ENCODE measurements around the gene DDB1. TPM values are rescaled to one million over a fixed set of nuclear protein-coding genes. Genes with fewer than 3 reads are reported as not detected.

DDB1 gene
- polyA plus RNA-seq, 5 donors = 164 to 194 (median 176) TPM

- no peak for DNase-seq
These were observed 34.2 kb downstream of the DDB1 start for GRCh38 chr11:61298663-61299244.

DNA sequence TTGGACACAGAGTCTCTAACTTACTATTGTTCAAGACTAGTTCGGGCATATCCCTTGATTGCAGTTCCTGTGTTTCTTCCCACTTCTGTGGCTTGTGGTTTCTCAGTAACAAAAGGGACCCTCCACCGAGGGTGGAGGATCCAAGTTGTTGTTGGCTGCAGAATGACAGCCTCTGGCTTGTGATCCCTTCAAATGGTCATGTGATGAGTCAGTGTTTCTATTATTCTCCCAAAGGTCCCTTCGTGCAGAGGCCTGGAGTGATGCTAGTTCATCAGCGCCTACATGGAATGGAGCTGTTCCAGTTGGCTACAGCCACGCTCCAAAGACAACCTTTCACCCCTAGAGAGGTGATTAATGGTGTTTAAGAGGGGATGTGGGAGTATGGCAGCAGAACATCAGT, 35.2 kb downstream of the DDB1 start:
- DNase-seq = no peak

- DNase-seq = no peak
These were observed 35.6 kb downstream of the DDB1 start for GRCh38 chr11:61297341-61297740.

- no peak for DNase-seq
These were observed 37.3 kb downstream of the DDB1 start for GRCh38 chr11:61295596-61295926.

GRCh38 chr11:61294717-61295595, 37.9 kb downstream of the DDB1 start, which contains the start of gene VWCE:
Gene VWCE (minus strand): TSS chr11:61295316. CDS start chr11:61295037, 279 bp downstream.
- peak; percentile 52 to 56 for DNase-seq

DNA sequence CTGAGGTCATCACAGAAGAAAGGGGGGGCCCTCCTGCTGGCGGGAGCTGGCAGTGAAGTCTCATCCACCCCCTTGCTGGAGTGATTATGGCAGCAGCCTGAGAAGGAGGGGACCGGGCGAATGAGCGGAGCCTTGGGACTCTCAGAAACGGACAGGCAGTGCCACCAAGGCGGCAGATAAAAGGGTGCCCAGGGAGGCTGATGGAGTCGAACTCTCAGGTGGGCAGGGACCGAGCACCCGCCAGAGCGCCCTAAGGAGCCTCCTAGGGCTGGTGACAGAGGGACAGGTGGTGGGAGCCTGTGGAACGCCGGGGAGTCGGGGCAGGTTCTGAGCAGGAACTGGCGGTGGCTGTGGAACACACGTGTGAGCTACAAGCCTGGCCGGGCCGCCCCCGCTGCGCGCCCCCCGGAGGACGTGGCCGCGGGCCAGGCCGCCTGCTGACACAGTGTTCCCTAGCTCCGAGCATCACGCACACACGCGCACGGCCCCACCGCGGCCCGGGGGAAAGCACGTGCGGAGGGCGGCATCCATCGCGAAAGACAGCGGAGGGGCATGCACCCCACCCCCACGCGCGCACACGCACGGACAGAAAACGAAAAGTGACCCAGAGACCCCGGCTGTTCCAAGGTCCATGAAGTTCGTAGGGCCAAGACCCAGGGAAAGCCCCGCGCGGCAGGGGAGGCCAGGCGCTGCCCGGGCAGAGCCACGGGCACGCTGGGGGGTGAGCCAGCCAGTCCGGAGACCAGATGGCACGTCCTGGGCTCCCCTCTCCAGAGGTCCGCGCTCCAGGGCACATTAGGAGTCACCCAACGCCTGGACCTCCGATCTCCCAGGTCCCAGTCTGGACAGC, 38.8 kb downstream of the DDB1 start:
- peak; percentile 54 to 56 for DNase-seq

DNA sequence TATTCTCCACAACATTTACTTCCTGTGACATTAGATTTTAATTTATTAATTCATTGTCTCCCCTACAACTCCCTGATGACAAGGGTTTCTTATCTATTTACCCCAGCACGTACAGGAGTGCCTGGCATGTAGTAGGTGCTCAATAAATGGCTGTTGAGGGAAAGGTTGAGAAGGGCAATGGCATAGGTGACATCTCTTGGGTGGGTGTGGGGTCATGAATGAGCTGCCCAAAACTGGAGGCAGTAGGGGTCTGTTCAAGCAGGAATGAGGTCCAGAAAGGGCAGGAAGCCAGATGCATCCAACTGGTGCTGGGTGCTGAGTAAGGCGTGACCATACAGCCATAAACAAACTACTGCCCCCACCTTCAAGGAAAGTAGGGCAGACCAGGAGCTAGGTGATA, 40.5 kb downstream of the DDB1 start:
- no peak for DNase-seq

GRCh38 chr11:61290905-61291690, 41.8 kb downstream of the DDB1 start:
- no peak for DNase-seq

GRCh38 chr11:61287338-61287977, 45.4 kb downstream of the DDB1 start:
- DNase-seq = no peak

DNA sequence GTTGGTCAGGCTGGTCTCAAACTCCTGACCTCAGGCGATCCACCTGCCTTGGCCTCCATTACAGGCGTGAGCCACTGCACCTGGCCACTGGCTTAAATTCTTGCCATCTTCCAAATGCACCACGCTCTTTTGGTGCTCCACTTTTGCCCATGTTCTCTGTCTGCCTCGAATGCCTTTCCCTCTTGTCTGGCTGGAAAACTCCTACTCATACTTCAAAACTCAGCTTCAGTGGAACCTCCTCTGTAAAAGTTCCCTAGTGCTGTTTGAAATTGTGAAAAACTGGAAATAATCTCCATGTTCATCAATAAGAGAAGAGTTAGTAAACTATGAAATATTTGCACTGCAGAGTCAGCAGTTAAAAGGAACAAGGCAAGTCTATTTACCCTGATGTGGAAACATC, 49.3 kb downstream of the DDB1 start:
- DNase-seq = no peak

DNA sequence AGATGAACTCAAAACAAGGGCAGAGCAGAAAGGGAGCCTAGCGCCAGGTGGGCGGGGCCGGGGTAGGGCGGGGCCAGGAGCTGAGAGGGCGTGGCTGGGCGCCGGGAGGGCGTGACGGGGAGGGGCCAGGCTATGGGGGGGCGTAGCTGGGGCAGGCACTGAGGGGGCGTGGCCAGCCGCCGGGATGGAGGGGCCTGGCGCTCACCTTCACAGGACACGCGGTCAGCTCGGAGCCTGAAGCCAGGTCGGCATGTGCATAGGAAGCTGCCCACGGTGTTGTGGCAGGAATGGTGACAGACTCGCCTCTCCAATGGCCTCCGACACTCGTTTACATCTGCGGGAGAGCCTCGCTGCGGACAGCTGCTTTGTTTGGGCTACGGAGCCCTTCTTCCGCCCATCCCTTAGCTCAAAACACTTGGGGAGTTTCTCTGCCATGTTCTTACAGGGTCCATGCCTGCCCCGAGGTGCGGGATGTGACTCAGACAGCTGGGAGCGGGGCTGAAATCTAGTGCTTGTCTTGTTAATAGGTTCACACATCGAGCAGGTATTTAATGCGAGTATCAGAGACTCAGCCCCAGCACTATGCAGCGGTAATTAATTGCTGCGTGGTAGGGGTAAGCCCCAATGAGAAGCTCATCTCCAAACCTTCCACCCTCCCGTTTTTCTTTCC, 51.2 kb downstream of the DDB1 start:
- DNase-seq = no peak

DNA sequence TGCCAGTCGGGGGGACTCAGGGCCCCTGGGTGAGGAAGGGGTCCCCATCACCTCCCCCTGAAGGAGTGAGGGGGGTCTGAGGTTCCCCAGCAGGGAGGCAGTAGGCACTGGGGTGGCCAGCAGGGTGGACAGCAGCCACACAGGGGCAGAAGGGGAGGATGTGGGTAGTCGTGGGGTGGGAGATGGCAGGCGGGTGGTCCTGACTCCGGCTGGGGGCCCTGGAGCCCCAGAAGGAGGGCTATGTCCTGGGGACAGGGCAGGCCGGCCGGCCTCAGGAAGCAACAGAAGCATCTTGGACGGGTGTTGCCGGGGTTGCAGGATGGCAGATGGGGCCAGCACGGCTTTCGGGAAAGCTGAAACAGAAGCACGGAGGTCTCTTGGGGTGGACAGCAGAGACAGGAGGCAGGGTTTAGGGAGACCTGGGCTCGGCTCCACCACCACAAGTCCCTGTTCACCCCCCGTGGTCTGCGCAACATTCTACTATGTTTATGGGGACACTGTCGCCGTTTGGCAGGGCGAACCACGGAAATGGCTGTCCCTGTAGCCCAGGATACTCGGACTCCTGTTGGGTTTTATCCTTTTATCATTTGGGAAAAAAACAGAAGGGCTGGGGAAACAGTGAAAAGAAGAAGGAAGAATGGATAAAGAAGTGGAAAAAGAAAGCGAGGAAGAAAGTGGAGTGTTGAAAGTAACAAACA, 51.9 kb downstream of the DDB1 start:
- DNase-seq = no peak

GRCh38 chr11:61279934-61280659, 52.8 kb downstream of the DDB1 start:
- DNase-seq = no peak

DNA sequence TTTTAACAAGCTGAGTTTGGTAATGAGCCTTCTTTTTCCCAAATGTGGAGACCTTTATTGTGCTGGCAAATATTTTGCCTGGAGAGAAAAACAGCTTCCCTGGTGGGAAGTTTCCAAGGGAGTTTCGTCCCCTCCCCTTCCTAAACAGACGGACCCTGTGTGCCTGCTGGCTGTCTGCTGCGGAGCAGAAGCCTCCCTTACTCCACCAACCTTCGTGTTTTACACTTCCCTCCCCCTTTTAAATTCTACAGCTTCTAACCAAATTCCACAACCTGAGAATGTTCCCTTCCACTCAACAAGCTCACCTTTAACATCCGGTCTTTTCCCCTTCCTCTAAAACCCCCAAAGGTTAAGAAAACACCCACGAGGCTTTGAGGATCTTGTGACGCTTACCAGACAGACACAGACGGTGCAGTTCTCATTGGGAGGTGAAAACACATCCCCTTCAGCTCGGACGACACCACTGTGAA, 54.9 kb downstream of the DDB1 start:
- no peak for DNase-seq

GRCh38 chr11:61277186-61278000, 55.5 kb downstream of the DDB1 start:
- no peak for DNase-seq

DNA sequence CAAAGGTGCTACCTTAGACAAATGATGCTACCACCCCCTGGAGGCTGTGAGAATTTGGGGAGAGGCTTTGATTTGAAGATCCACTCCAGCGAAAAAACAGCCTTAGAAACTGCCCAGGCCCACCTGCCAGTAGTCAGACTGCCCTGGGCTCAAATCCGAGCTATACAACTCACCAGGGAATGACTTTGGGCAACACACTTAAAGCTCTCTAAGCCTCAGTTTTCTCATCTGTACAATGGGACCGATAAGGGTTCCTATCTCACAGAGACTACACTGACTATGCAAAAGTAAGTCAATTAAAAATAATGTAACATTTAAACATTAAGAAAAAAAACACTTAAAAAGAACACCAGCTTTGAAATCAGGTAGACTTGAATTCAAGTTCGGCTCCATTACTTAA, 57.7 kb downstream of the DDB1 start:
- no peak for DNase-seq

GRCh38 chr11:61274084-61274483, 58.8 kb downstream of the DDB1 start:
- DNase-seq = no peak
